GM12801 (cell line): ENCODE measurements around the gene RBM47.

Experiments
- CTCF ChIP-seq: IDR thresholded peaks from one replicate; pipeline ENCODE4 v1.5.1; 2011; ENCODE audit warnings: control low read depth; ENCODE audit not compliant: insufficient read length; ENCODE audit errors: extremely low read depth

RBM47 gene

GRCh38 chr4:40388239-40388638 is 241.4 kb downstream of the RBM47 start:
- TF ChIP-seq CTCF, result no peak

- TF ChIP-seq CTCF, result no peak
Measured at GRCh38 chr4:40380647-40381046, 249.0 kb downstream of the RBM47 start.

GRCh38 chr4:40379248-40379647 is 250.4 kb downstream of the RBM47 start:
- no peak for TF ChIP-seq CTCF

- TF ChIP-seq CTCF, result no peak
Measured at GRCh38 chr4:40378619-40379018, 251.0 kb downstream of the RBM47 start.

GRCh38 chr4:40377512-40378365 is 251.9 kb downstream of the RBM47 start:
- TF ChIP-seq CTCF, result no peak

GRCh38 chr4:40375620-40376019 is 254.0 kb downstream of the RBM47 start:
- no peak for TF ChIP-seq CTCF

GRCh38 chr4:40375095-40375494 is 254.6 kb downstream of the RBM47 start:
- no peak for TF ChIP-seq CTCF
